HG02642 (cell line): ENCODE measurements around the gene ACTL8.

Experiments used
- ATAC-seq: cut with Tn5 transposase; IDR thresholded peaks from one replicate; pipeline ENCODE4 v1.9.1; 2021; ENCODE audit warnings: mild to moderate bottlenecking; ENCODE audit not compliant: unreplicated experiment, poor library complexity

Gene ACTL8, protein sequence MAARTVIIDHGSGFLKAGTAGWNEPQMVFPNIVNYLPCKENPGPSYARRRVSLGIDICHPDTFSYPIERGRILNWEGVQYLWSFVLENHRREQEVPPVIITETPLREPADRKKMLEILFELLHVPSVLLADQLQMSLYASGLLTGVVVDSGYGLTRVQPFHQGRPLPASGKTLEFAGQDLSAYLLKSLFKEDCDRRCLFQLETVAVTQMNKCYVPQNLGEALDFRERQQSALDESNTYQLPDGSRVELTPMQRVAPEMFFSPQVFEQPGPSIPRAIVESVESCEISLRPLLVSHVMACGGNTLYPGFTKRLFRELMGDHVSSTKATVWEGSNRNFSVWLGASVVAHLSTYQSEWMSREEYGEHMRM

DNA sequence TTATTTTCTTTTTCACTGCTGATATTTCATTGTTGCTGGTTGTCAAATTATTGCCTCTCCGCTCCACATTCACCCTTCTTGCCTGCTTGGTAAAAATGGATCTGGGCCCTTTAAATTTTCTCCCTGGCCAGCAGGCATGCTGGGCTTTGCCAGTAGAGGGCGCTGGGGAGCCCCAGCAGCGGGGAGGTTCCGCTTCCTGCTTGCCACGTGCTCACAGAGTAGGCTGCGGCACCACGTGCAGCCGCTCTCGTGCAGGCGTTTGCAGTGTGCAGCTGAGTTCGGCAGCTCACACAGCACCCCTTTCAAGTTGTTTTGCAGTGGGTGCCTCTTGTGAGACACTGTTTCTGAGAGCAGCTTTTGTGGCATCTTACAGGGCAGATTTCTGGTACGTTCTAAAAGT, at the start of gene ACTL8:
TSS of gene ACTL8 (plus strand) at position 214 of the 400 bp plus-strand sequence. CDS start 67,676 bp downstream, outside the sequence.
- ATAC-seq: no peak

DNA sequence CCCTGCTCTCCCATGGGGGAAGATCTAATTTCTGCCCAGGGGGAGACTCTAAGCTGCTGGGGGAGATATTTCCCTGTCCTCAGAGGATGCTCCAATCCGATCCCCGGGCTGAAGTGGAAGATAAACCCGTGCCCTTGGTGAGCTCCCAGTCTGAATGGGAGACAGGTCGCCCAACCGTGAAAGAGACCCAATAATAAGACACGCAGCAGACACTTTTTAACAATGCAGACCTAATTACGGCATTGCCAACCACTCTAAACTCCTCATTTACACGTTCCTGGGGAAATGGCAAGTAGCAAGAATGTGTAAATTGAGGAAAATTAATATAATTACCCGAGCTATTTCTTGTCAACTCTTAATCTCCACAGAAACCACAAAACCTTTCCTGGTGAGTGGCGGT, 48.7 kb upstream of the ACTL8 start:
- no peak for ATAC-seq

DNA sequence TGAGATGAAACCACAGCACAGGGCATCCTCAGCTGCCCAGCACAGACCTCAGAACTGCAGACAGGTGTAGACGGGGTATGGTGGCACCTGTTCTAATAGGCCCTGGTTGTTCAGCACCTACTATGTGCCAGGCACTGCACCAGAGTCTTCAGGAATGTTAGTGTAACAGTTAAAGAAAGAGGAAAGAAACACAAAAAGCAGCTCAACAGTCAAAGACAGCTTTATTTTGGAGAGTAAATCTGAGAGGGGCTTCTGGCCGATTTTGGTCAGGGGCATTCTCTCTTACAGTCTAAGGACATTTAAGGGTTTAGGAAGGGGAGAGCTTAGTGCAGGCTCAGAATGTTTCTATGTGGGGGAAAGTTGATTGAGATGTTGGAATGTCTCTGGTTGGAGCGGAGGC, 45.2 kb upstream of the ACTL8 start:
- ATAC-seq: no peak

DNA sequence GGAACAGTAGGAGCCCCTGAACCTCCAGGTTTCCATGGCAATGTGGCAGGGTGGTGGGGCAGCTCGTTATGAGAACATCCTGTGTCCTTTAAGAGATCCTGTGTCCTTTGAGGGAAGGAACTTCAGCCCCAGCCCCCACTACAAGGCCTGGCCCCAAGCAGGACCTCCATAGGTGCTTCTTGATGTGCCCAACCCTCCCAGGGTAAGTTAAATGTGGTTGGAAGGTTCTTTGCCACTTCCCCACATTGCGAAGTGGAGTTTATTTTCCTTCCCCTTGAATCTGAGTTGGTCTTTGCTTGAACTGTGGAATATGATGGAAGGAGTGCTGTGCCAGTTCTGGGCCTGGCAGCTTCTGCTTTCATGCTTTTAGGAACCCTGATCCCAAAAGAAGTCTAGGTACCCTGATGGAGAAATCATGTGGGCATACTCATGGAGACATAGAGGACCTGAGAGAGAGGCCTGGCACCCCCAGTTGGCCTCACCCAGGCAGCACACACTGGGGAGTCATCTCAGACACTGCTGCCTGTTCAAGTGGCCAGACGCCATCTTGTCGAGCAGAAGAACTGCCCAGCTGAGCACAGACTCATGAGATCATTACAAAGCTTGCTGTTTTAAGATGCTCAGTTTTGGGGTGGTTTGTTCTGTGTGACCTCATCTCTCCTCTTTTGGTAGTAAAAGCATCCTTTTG, 44.1 kb upstream of the ACTL8 start:
- no peak for ATAC-seq

GRCh38 chr1:17711577-17711910, 43.6 kb upstream of the ACTL8 start:
- no peak for ATAC-seq

DNA sequence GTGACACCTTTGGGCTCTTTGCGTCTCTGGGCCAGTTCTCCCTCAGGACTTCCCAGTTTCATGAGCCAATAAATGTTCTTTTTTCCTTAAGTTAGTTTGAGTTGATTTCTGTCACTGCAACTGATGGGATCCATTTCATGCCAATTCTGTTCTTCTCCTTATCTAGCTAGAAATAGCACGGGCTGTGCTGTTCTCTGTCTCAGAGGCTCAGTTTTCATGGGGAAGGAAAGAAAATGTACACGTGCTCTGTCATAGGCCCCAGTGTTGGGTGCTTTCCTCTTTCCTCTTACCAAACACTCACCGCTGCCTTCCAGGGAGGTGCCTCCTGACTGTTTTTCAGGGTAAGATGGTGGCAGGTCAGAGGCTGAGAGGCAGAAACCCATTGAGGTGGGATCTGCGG, 43.2 kb upstream of the ACTL8 start:
- ATAC-seq: no peak

GRCh38 chr1:17713993-17714392, 41.1 kb upstream of the ACTL8 start:
- no peak for ATAC-seq

DNA sequence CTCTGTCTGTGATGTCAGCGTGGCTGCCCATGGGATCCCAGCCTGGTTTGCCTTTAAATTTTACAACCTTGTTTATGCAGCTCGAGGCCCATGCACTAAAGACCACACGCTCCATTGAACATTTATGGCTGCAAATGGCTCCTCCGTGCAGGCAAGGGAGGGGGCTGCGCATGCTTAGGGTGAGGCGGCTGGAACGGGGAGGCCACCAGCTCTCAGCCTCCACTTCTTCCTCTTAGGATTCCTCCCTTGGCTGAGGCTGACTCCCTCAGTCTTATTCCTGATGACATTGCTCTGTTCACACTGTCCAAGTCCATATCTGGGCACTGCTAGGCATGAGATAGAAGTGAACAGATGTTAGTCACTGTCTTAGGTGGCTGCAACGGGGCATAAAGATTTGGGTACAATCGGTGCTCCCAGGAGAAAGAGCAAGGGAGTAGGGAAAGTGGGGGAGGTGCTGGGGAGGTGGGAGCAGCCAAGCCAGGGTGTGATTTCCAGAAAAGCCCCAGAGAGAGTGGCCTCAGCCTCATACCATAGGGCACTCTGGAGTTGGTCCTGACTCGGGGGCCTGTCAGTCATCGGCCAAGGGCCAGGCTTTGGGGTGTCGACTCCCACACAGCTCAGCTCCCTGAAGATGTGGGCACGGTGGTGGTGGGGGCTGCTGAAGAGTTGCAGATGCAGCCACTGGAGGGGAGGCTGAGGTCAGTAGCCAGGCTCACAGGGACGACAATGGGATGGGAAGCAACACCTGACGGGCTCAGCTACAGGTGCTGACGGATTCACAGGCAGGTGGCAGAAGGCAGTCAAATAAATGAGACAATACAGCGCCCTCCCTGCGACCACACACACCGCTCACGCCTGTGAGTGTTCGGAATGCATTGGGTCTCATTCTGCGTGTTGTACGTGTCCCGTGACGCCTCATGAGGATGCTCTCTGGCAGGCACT, 37.3 kb upstream of the ACTL8 start:
- no peak for ATAC-seq

GRCh38 chr1:17719874-17720273, 35.3 kb upstream of the ACTL8 start:
- ATAC-seq: no peak

GRCh38 chr1:17721444-17721843, 33.7 kb upstream of the ACTL8 start:
- ATAC-seq: no peak

DNA sequence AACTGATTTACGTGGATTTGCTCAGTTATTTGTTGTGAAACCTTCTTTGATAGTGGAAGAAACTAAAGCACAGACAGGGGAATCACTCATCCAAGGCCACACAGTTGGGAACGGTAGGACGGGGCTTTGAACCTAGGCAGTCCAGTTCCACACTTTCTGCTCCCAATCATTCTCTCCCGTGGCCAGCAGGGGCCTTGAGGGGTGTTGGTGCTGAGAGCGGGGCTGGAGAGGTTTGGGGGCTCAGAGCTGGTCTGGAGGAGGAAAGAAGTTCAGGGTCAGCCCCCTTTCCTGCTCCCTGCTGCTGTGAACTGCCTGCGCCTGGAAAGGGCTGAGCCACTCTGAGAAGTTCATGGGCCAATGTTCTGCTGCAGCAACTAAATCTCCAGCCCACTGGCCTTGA, 31.4 kb upstream of the ACTL8 start:
- no peak for ATAC-seq

DNA sequence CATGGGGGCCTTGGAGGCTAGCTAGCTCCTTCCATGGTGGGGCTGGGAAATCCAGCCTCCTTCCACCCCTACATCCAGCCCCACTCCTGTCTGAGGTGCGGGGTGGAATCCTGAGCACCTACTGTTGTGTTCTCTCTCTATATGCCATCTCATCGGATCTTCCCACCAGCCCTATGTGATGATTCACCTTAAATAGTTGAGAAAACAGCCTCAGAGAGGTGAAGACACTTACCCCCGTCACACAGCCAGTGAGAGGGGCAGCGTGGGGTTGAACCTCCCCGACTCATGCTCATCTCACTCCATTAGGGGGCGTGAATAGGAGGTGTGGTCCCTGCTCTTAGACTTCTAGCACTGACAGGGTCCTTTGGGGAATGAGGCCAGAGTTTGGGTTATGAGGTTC, 31.0 kb upstream of the ACTL8 start:
- no peak for ATAC-seq

GRCh38 chr1:17725084-17725719, 29.9 kb upstream of the ACTL8 start:
- no peak for ATAC-seq

DNA sequence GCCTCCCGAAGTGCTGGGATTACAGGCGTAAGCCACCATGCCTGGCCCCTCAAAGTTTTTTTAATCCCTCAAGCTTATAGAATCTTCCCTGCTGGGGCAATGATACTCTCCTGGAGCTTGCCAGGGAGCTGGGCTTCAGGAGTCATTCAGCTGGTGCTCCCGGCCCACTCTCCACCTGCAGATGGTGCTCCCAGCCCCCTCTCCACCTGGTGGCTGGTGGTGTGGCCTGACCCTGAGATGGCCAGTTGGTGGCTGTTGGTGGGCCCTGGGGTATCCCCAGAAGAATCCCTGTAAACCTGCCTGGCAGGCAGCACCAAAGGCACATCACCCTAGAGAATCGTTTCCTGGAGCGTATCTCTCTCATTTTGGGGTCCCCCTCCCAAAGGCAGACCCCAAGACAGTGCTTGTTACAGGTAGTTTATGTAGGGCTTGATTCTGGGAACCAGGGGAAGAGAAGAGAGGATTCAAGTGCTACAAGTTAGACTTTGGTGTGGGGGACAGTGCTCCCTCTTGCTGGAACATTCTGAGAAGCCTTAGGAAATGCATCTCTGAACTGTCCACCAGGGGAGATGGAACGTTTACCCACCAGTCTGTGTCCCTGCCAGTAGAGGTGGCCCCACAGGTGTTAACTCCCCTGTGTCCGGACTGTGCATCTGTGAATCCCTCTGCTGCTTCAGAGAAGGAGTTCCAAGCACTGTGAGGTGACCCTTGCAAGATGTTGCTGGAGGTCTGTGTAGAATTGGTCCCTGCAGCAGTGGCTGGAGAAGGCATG, 29.1 kb upstream of the ACTL8 start:
- ATAC-seq: no peak

DNA sequence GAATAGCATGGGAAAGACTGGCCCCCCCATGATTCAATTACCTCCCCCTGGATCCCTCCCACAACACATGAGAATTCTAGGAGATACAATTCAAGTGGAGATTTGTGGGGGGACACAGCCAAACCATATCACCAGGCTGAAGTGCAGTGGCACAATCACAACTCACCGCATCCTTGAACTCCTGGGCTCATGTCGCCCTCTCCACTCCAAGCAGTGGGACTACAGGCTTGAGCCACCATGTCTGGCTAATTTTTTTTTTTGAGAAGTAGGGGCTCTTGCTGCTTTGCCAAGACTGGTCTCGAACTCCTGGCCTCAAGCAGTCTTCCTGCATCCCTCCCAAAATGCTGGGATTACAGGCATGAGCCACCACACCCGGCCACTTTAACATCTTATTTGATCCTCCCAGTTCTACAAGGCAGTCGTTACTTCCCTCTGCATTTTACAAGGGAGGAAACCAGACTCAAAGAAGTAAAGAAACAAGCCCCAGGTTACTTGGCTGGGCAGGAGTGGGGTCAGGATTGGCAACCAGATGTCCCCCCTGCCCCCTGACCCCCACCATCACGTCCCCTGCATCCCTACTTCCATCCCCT, 26.9 kb upstream of the ACTL8 start:
- no peak for ATAC-seq

DNA sequence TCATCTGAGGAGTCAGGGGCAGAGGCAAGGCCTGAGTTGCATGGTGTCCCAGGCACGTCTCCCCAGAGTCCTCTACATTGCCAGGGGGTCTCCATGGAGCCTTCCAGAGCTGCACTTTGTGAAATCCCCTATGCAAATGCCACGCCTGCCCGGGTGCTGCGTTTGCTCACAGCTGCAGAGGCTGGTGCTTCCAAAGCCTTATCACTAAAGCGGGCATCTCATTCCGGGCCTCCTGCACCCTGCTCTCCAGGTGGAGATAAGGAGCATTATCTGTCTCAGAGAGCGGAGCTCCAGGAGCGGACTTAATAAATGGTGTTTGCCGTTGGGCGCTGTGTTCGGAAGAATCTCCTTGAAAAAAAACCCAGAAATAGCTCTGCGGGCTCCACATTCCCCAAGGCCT, 25.9 kb upstream of the ACTL8 start:
- ATAC-seq: no peak

GRCh38 chr1:17729909-17730308, 25.2 kb upstream of the ACTL8 start:
- ATAC-seq: no peak

GRCh38 chr1:17731460-17731859, 23.7 kb upstream of the ACTL8 start:
- ATAC-seq: no peak

- no peak for ATAC-seq
Observed at GRCh38 chr1:17732475-17732874, 22.7 kb upstream of the ACTL8 start.
